ENCODE results near the gene LYPD3. TPM values are rescaled to one million over a fixed set of nuclear protein-coding genes. Genes with fewer than 3 reads are reported as not detected.

Gene LYPD3
- total RNA-seq, 1 donor from 2014 or later = 0.60 TPM

- Mint-ChIP-seq H3K27me3 (no peaks in the 10 kb centered on the region), H3K27ac (no peak overlapping the region), H3K4me3 (ENCODE audit: low read depth) (no peak overlapping the region), H3K9me3 (ENCODE audit: low read depth) (peaks cover under 1% of the 10 kb centered on the region), H3K36me3 (ENCODE audit: insufficient read depth) (no peaks in the 10 kb centered on the region), H3K4me1 (ENCODE audit: low read depth) (no peaks in the 10 kb centered on the region)
- no peak for DNase-seq (ENCODE audit: low spot score, unreplicated experiment)
- TF ChIP-seq CTCF (IDR thresholded peaks at IDR 0.05; ENCODE audit: unreplicated experiment) = no peak
Measured at GRCh38 chr19:43420954-43421353, 44.5 kb downstream of the LYPD3 start.

GRCh38 chr19:43416951-43417623, 48.3 kb downstream of the LYPD3 start:
- Mint-ChIP-seq H3K4me3 (ENCODE audit: low read depth) (no peak overlapping the region), H3K27ac (no peak overlapping the region), H3K4me1 (ENCODE audit: low read depth) (no peaks in the 10 kb centered on the region), H3K36me3 (ENCODE audit: insufficient read depth) (no peaks in the 10 kb centered on the region), H3K27me3 (no peaks in the 10 kb centered on the region), H3K9me3 (ENCODE audit: low read depth) (peaks cover 19% of the 10 kb centered on the region)
- TF ChIP-seq CTCF (IDR thresholded peaks at IDR 0.05; ENCODE audit: unreplicated experiment) = no peak
- DNase-seq (ENCODE audit: low spot score, unreplicated experiment) = no peak

GRCh38 chr19:43414554-43414953, 50.9 kb downstream of the LYPD3 start, which contains the start of gene TEX101:
Gene TEX101 (plus strand): TSS chr19:43414890. CDS start chr19:43415920, 1,030 bp downstream.
- DNase-seq (ENCODE audit: low spot score, unreplicated experiment) = no peak
- no peak for TF ChIP-seq CTCF (IDR thresholded peaks at IDR 0.05; ENCODE audit: unreplicated experiment)
- Mint-ChIP-seq H3K9me3 (ENCODE audit: low read depth) (peaks cover 27% of the 10 kb centered on the region), H3K36me3 (ENCODE audit: insufficient read depth) (peaks cover 3% of the 10 kb centered on the region), H3K4me1 (ENCODE audit: low read depth) (no peaks in the 10 kb centered on the region), H3K27me3 (no peaks in the 10 kb centered on the region), H3K27ac (no peak within 1 kb of the TSS), H3K4me3 (ENCODE audit: low read depth) (no peak within 1 kb of the TSS)

GRCh38 chr19:43412441-43412840, 53.0 kb downstream of the LYPD3 start:
- H3K9me3 Mint-ChIP-seq (ENCODE audit: low read depth) = peaks cover 27% of the 10 kb centered on the region

More at GRCh38 chr19:43412441-43412840, 53.0 kb downstream of the LYPD3 start:
- no peak overlapping the region for H3K27ac Mint-ChIP-seq
- no peaks in the 10 kb centered on the region for H3K27me3 Mint-ChIP-seq
- H3K4me3 Mint-ChIP-seq (ENCODE audit: low read depth) = no peak overlapping the region
- no peak for TF ChIP-seq CTCF (IDR thresholded peaks at IDR 0.05; ENCODE audit: unreplicated experiment)
- no peaks in the 10 kb centered on the region for H3K4me1 Mint-ChIP-seq (ENCODE audit: low read depth)
- peaks cover 3% of the 10 kb centered on the region for H3K36me3 Mint-ChIP-seq (ENCODE audit: insufficient read depth)
- no peak for DNase-seq (ENCODE audit: low spot score, unreplicated experiment)

Other genes with a start within 250 kb of the LYPD3 start
- gene PSG9, start 196.1 kb downstream of the LYPD3 start, total RNA-seq = not detected in 2 replicates
- not detected in 2 replicates for gene CD177, start 111.9 kb downstream of the LYPD3 start, total RNA-seq
- not detected in 2 replicates for gene TEX101, start 50.7 kb downstream of the LYPD3 start, total RNA-seq
- 20.3 and 23.4 TPM in 2 replicates for gene PHLDB3, start 39.1 kb upstream of the LYPD3 start, total RNA-seq
- 24.4 and 28.0 TPM in 2 replicates for gene ETHE1, start 61.6 kb upstream of the LYPD3 start, total RNA-seq
- 0.60 and 0.74 TPM in 2 replicates for gene ZNF575, start 67.6 kb upstream of the LYPD3 start, total RNA-seq
- gene XRCC1, start 109.9 kb upstream of the LYPD3 start, total RNA-seq = 69.8 and 70.7 TPM in 2 replicates
- gene PINLYP, start 110.2 kb upstream of the LYPD3 start, total RNA-seq = 6.3 and 7.7 TPM in 2 replicates
- gene IRGQ, start 130.5 kb upstream of the LYPD3 start, total RNA-seq = 57.6 and 63.6 TPM in 2 replicates
- gene ZNF576, start 131.0 kb upstream of the LYPD3 start, total RNA-seq = 15.4 and 15.5 TPM in 2 replicates
- 0.64 and 0.79 TPM in 2 replicates for gene SRRM5, start 146.5 kb upstream of the LYPD3 start, total RNA-seq
- 87.5 and 88.9 TPM in 2 replicates for gene ZNF428, start 154.0 kb upstream of the LYPD3 start, total RNA-seq
- 60.9 and 71.6 TPM in 2 replicates for gene CADM4, start 174.2 kb upstream of the LYPD3 start, total RNA-seq
- gene PLAUR, start 204.6 kb upstream of the LYPD3 start, total RNA-seq = 10.5 and 12.5 TPM in 2 replicates